Measurements from ENCODE around the gene ALAD. TPM values are rescaled to one million over a fixed set of nuclear protein-coding genes. Genes with fewer than 3 reads are reported as not detected.

The ALAD gene
- 35.4 TPM for total RNA-seq
- polyA plus RNA-seq (ENCODE audit: insufficient read depth, low read depth, low replicate concordance): 64.1 TPM
- long read RNA-seq, donor 1, transcript ALAD-201 (12 exons, 3,173 nt): major isoform, 8 of 11 reads
- long read RNA-seq, donor 1, partial matches to known transcripts: 0 of 11 reads
- long read RNA-seq, donor 1, other reads (novel, unspliced or antisense): 0 of 11 reads
- long read RNA-seq, donor 2, transcript ALAD-201 (12 exons, 3,173 nt): major isoform, 10 of 12 reads
- long read RNA-seq, donor 2, partial matches to known transcripts: 0 of 12 reads
- long read RNA-seq, donor 2, other reads (novel, unspliced or antisense): 0 of 12 reads
- long read RNA-seq, donor 3, transcript ALAD-201 (12 exons, 3,173 nt): major isoform, 10 of 10 reads
- long read RNA-seq, donor 3, partial matches to known transcripts: 0 of 10 reads
- long read RNA-seq, donor 3, other reads (novel, unspliced or antisense): 0 of 10 reads
- long read RNA-seq, donor 4, transcript ALAD-201 (12 exons, 3,173 nt): major isoform, 5 of 5 reads
- long read RNA-seq, donor 4, partial matches to known transcripts: 0 of 5 reads
- long read RNA-seq, donor 4, other reads (novel, unspliced or antisense): 0 of 5 reads
- long read RNA-seq, donor 5, partial matches to known transcripts: 0 of 2 reads
- long read RNA-seq, donor 5, other reads (novel, unspliced or antisense): 0 of 2 reads
- long read RNA-seq, donor 6, partial matches to known transcripts: 0 of 2 reads
- long read RNA-seq, donor 6, other reads (novel, unspliced or antisense): 0 of 2 reads
- long read RNA-seq, donor 7, transcript ALAD-201 (12 exons, 3,173 nt): major isoform, 40 of 60 reads
- long read RNA-seq, donor 7, partial matches to known transcripts: 8 of 60 reads
- long read RNA-seq, donor 7, other reads (novel, unspliced or antisense): 11 of 60 reads
- long read RNA-seq, donor 8, partial matches to known transcripts: 0 of 4 reads
- long read RNA-seq, donor 8, other reads (novel, unspliced or antisense): 0 of 4 reads
- long read RNA-seq, donor 9, partial matches to known transcripts: 0 of 1 reads
- long read RNA-seq, donor 9, other reads (novel, unspliced or antisense): 0 of 1 reads
- long read RNA-seq, donor 10, transcript ALAD-201 (12 exons, 3,173 nt): major isoform, 7 of 9 reads
- long read RNA-seq, donor 10, partial matches to known transcripts: 0 of 9 reads
- long read RNA-seq, donor 10, other reads (novel, unspliced or antisense): 0 of 9 reads

DNA sequence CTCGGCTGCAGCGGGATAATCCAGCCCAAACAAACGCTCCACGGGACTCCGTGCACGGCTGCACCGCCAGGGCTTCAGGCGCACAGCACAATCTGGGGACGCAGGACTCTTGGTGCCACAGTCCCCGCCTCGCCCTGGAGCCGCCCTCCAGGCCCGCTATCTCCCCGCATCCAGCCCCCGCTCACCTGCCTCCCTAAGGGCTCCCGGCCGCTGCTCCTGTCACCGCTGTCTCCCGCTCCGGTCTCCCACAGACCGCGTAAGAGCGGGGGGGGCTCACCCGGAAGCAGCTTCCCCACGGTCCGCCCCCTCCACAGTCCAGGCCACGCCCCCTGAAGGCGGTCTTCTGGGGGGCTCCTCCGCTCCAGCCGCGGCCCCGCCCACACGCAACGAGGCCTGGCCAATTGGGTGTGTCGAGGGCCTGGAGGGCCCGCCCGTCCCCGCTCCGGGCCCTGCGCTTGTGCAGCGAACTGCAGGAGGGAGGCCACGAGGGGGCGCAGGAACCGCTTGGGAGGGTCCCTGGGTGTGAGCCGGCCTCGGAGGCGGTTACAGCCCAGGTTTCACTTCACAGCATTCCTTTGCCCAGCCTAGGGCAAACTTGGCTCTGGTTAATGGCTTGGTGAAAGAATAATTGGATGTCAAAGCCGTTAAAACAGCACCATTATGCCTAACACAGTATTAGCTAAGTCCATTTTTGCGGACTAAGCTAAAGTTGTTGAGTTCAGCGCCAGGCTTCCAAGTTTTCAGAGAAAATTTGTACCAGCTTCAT, at the start of gene ALAD:
ALAD (minus strand) TSS at position 258 of the 766 bp plus-strand sequence. CDS start 7,725 bp downstream, outside the sequence.
- FAIRE-seq: peak; percentile 92
- peak within 1 kb of the TSS; percentile 37 to 78 (median 72) for H3K9ac ChIP-seq (ENCODE audit: low read length in 3 of 3)
- H3K4me1 ChIP-seq (ENCODE audit: control insufficient read depth in 2 of 3, insufficient read depth in 2 of 3, low read depth in 1 of 3, low read length in 3 of 3): peaks cover 0 to 17% (median 10%) of the 10 kb centered on the region in 3 donors
- intact Hi-C loops (cut with DNase I): no loop called here
- DNase-seq: peak; percentile 99 to 100 (median 100)
- H3K4me3 ChIP-seq (ENCODE audit: low read length in 3 of 3): peak within 1 kb of the TSS; percentile 75 to 81 (median 80)
- H3K36me3 ChIP-seq (ENCODE audit: control insufficient read depth in 2 of 3, insufficient read depth in 3 of 3, low read length in 3 of 3): no peaks in the 10 kb centered on the region
- no peaks in the 10 kb centered on the region for H3K9me3 ChIP-seq (ENCODE audit: control insufficient read depth in 2 of 3, insufficient read depth in 1 of 3, low read length in 3 of 3)
- H3K27me3 ChIP-seq (ENCODE audit: control insufficient read depth, insufficient read depth, low read length): no peaks in the 10 kb centered on the region
- peak within 1 kb of the TSS; percentile 17 to 68 for H3K27ac ChIP-seq (ENCODE audit: low read depth in 2 of 2, low read length in 2 of 2)
- TF ChIP-seq, protein P1, sequence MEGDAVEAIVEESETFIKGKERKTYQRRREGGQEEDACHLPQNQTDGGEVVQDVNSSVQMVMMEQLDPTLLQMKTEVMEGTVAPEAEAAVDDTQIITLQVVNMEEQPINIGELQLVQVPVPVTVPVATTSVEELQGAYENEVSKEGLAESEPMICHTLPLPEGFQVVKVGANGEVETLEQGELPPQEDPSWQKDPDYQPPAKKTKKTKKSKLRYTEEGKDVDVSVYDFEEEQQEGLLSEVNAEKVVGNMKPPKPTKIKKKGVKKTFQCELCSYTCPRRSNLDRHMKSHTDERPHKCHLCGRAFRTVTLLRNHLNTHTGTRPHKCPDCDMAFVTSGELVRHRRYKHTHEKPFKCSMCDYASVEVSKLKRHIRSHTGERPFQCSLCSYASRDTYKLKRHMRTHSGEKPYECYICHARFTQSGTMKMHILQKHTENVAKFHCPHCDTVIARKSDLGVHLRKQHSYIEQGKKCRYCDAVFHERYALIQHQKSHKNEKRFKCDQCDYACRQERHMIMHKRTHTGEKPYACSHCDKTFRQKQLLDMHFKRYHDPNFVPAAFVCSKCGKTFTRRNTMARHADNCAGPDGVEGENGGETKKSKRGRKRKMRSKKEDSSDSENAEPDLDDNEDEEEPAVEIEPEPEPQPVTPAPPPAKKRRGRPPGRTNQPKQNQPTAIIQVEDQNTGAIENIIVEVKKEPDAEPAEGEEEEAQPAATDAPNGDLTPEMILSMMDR (IDR thresholded peaks at IDR 0.05; ENCODE audit: borderline replicate concordance, extremely low read depth, insufficient read depth): peak; percentile 82

- FAIRE-seq: no peak
- intact Hi-C loops (cut with DNase I): no loop called here
- TF ChIP-seq, protein P1 (IDR thresholded peaks at IDR 0.05; ENCODE audit: borderline replicate concordance, extremely low read depth, insufficient read depth): no peak
These were observed 48.3 kb upstream of the ALAD start for GRCh38 chr9:113449376-113449775.

DNA sequence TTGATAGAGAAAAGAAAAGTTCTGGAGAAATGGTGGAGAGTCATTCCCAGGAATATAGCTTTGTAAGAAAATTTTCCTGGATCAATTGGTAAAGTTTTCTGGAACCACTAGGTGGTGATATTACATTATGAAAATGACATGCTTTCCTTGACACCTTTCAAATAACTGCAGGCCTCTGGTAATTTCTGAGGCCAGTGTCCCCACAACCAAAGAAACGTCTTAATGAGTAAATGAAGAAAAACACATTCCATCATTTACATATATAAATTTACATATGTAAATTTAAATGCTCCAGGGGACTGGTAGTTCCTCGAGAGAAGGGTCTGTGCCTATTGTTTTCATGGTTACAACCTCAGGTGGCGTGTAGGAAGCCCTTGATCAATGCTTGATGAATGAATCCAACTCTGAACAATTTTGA, 45.2 kb upstream of the ALAD start:
- no peak overlapping the region for H3K27ac ChIP-seq (ENCODE audit: low read depth in 2 of 2, low read length in 2 of 2)
- DNase-seq: peak in 2 of 5 donors; percentile 62 to 74

More at GRCh38 chr9:113449376-113449775, 48.3 kb upstream of the ALAD start:
- no peaks in the 10 kb centered on the region for H3K9me3 ChIP-seq (ENCODE audit: control insufficient read depth in 2 of 3, insufficient read depth in 1 of 3, low read length in 3 of 3)
- no peaks in the 10 kb centered on the region for H3K4me1 ChIP-seq (ENCODE audit: control insufficient read depth in 2 of 3, insufficient read depth in 2 of 3, low read depth in 1 of 3, low read length in 3 of 3)
- no peaks in the 10 kb centered on the region for H3K36me3 ChIP-seq (ENCODE audit: control insufficient read depth in 2 of 3, insufficient read depth in 3 of 3, low read length in 3 of 3)
- no peak overlapping the region for H3K9ac ChIP-seq (ENCODE audit: low read length in 3 of 3)
- H3K4me3 ChIP-seq (ENCODE audit: low read length in 3 of 3): no peak overlapping the region
- no peaks in the 10 kb centered on the region for H3K27me3 ChIP-seq (ENCODE audit: control insufficient read depth, insufficient read depth, low read length)
- no peak overlapping the region for H3K27ac ChIP-seq (ENCODE audit: low read depth in 2 of 2, low read length in 2 of 2)
- DNase-seq: peak in 1 of 5 donors; percentile 23

More for the DNA sequence above, 45.2 kb upstream of the ALAD start:
- Histone ChIP-seq H3K4me1 (ENCODE audit: control insufficient read depth in 2 of 3, insufficient read depth in 2 of 3, low read depth in 1 of 3, low read length in 3 of 3) (no peaks in the 10 kb centered on the region), H3K4me3 (ENCODE audit: low read length in 3 of 3) (no peak overlapping the region), H3K27me3 (ENCODE audit: control insufficient read depth, insufficient read depth, low read length) (no peaks in the 10 kb centered on the region), H3K9ac (ENCODE audit: low read length in 3 of 3) (no peak overlapping the region), H3K9me3 (ENCODE audit: control insufficient read depth in 2 of 3, insufficient read depth in 1 of 3, low read length in 3 of 3) (no peaks in the 10 kb centered on the region), H3K36me3 (ENCODE audit: control insufficient read depth in 2 of 3, insufficient read depth in 3 of 3, low read length in 3 of 3) (no peaks in the 10 kb centered on the region)
- TF ChIP-seq, protein P1 (IDR thresholded peaks at IDR 0.05; ENCODE audit: borderline replicate concordance, extremely low read depth, insufficient read depth): peak; percentile 74
- peak; percentile 93 for FAIRE-seq
- intact Hi-C loops (cut with DNase I): loop anchor here (2.0 kb wide), 1 partner anchor 212 kb away; no protein-coding TSS in a partner anchor
